NT2/D1 (cell line): ENCODE results near the gene ZNF618.

Experiments used
- SUZ12 ChIP-seq: IDR thresholded peaks from 2 replicates; pipeline ENCODE4 v1.6.1; 2011; ENCODE audit not compliant: insufficient read length, insufficient read depth; ENCODE audit errors: extremely low read depth
- YY1 ChIP-seq: IDR thresholded peaks from 2 replicates; pipeline ENCODE4 v1.6.1; 2011; ENCODE audit not compliant: insufficient read length, insufficient read depth
- ZNF274 ChIP-seq: IDR thresholded peaks from 2 replicates; pipeline ENCODE4 v1.6.1; 2011; ENCODE audit warnings: mild to moderate bottlenecking, low read depth, low read length

DNA sequence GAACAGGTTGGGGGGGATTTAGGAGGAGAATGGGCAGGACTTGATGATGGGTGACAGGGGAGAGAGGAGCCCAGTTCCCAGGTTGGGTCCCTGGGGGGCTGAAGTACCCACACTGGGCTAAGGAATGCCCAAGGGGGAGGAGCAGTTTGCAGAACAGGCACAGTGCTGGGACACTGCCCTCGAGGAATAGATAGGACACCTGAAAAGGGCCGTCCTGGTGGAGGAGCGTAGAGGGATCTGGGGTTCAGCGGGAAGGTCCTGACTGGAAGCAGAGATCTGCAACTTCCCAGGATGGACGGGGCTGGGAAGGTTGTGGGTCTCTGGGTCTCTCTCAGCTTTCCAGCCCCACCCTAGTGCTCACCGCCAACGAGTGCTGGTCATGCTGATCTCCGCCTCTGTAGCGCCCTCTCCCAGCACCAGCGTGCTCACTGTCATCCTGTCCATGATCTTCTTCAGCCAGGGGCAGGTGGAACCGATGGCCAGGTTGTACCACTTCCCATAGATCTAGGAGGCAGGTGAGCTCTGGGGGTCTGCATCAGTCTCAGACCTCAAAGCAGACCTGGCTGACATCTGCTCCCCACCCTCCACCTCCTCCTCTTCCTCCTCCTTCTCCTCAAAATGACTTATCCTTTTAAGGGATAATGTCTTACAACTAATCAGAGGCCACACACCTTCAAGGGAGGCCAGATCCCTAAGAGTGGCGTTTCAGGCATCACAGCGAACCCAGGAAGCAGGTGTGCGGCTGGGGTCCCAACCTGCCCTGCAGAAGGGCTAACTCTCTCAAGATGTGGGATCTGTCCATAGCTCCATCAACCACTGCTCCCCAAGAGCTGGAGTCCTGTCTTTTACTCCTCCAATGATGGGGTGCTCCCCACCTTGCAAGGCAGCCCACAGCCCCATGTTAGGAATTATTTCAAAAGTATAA lies 200.4 kb downstream of the ZNF618 start:
- TF ChIP-seq YY1: no peak
- TF ChIP-seq ZNF274: no peak
- no peak for TF ChIP-seq SUZ12
